VCaP (cell line): ENCODE measurements around the gene IFNA6.

Experiments
- H3K27ac ChIP-seq: fragments of 450-650 bp; 2 replicates; pipeline ENCODE4 v1.5.1; 2017
- CTCF ChIP-seq: fragments of 450-650 bp; conservative IDR thresholded peaks from 2 replicates; pipeline ENCODE4 v1.5.1; 2017; ENCODE audit warnings: mild to moderate bottlenecking, moderate library complexity

The IFNA6 gene

DNA sequence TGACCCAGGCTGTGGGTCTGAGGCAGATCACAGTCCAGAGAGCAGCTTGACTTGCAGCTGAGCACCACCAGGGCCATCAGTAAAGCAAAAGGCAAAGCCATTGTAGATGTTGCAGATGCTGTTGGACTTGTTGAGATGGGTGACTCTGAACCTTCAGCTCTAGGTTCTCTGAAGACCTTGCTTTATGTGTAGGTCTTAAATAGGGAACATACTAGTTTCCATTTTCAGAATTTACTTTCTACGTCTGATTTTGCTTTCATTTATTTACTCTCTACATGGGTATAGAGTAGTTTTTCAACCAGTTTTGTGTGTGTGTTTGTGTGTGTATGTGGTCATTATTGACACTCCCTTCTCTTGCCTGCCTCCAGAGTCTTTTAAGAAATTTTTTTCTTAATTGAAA lies at the start of gene IFNA6:
TSS of gene IFNA6 (minus strand) at position 101 of the 400 bp plus-strand sequence. CDS start at position 101, 0 bp downstream.
- no peak for TF ChIP-seq CTCF
- H3K27ac ChIP-seq = no peak within 1 kb of the TSS

- no peak for TF ChIP-seq CTCF
- no peak overlapping the region for H3K27ac ChIP-seq
These were observed 49.3 kb upstream of the IFNA6 start for GRCh38 chr9:21399956-21400355.

GRCh38 chr9:21398955-21399489 lies 48.3 kb upstream of the IFNA6 start:
- no peak for TF ChIP-seq CTCF
- H3K27ac ChIP-seq = no peak overlapping the region

- TF ChIP-seq CTCF = peak; percentile 96
These were observed 45.4 kb upstream of the IFNA6 start for GRCh38 chr9:21395778-21396717.

GRCh38 chr9:21392270-21392669 lies 41.6 kb upstream of the IFNA6 start:
- no peak overlapping the region for H3K27ac ChIP-seq
- peak; percentile 67 for TF ChIP-seq CTCF

More at GRCh38 chr9:21395778-21396717, 45.4 kb upstream of the IFNA6 start:
- no peak overlapping the region for H3K27ac ChIP-seq

DNA sequence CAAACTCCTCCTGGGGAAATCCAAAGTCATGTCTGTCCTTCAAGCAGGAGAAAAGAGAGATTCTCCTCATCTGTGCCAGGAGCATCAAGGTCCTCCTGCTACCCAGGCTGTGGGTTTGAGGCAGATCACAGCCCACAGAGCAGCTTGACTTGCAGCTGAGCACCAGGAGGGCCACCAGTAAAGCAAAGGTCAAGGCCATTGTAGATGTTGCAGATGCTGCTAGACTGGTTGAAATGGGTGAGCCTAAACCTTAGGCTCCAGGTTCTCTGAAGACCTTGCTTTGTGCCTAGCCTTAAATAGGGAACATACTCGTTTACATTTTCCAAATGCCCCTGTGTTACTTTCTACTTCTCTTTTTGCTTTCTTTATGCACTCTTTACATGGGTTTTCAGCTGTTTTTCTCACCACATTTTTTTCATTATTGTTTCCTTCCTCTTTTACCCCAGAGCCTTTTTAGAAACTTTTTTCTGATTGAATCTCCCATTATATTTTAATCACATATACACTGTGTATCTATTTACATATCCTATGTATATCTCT lies 34.5 kb upstream of the IFNA6 start, which contains the start of gene IFNA2:
TSS of gene IFNA2 (minus strand) at position 268 of the 540 bp plus-strand sequence. CDS start at position 199, 69 bp downstream.
- H3K27ac ChIP-seq = no peak within 1 kb of the TSS
- TF ChIP-seq CTCF = no peak

DNA sequence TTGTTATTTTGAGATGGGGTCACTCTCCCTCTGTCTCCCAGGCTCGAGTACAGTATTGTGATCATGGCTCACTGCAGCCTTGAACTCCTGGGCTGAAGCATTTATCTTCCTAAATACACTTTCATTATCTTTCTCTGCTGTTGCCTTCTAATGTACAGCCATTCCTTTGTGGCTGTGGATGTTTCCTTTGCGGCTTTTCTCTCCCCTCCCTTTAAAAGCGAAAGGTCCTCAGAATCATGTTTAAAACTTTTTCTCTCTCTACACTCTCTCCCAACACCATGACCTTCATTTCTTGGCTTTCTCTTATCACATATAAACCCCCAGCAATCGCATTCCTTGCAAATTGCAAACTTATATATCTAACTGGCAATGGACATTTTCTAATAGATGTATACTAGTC lies 32.9 kb upstream of the IFNA6 start:
- no peak overlapping the region for H3K27ac ChIP-seq
- no peak for TF ChIP-seq CTCF
